Measurements from ENCODE around the gene COL20A1. TPM values are rescaled to one million over a fixed set of nuclear protein-coding genes. Genes with fewer than 3 reads are reported as not detected.
"Not testable (repeated sequence)": the region's sequence is repeated elsewhere in the genome, so short reads cannot be mapped to it uniquely, and the experiment has no call there.

COL20A1 gene
- total RNA-seq, 4 donors from 2014 or later, result 0.97 to 1.2 TPM; not detected in 2

GRCh38 chr20:63331741-63332400, 38.9 kb downstream of the COL20A1 start:
- intact Hi-C loops (cut with DNase I; ENCODE audit: low total_unique reads), result no loop called here
- no peaks in the 10 kb centered on the region for H3K36me3 ChIP-seq
- DNase-seq, result no peak
- peaks cover 0 to 3% of the 10 kb centered on the region in 2 donors for H3K9me3 ChIP-seq
- H3K4me3 ChIP-seq, result no peak overlapping the region
- H3K27me3 ChIP-seq, result no peaks in the 10 kb centered on the region
- TF ChIP-seq POLR2A (IDR thresholded peaks at IDR 0.05), result no peak
- TF ChIP-seq CTCF (IDR thresholded peaks at IDR 0.05), result no peak
- no peaks in the 10 kb centered on the region for H3K4me1 ChIP-seq
- no peak overlapping the region for H3K27ac ChIP-seq

- no peaks in the 10 kb centered on the region for H3K27me3 ChIP-seq
Observed at GRCh38 chr20:63332488-63333240, 39.7 kb downstream of the COL20A1 start.

GRCh38 chr20:63333241-63333836, 40.4 kb downstream of the COL20A1 start:
- intact Hi-C loops (cut with DNase I; ENCODE audit: low total_unique reads), result no loop called here
- no peaks in the 10 kb centered on the region for H3K36me3 ChIP-seq
- H3K4me3 ChIP-seq, result no peak overlapping the region
- no peaks in the 10 kb centered on the region for H3K4me1 ChIP-seq
- no peak for DNase-seq
- H3K9me3 ChIP-seq, result peaks cover 0 to 3% of the 10 kb centered on the region in 2 donors
- H3K27ac ChIP-seq, result no peak overlapping the region
- H3K27me3 ChIP-seq, result no peaks in the 10 kb centered on the region
- no peak for TF ChIP-seq CTCF (IDR thresholded peaks at IDR 0.05)
- TF ChIP-seq POLR2A (IDR thresholded peaks at IDR 0.05), result no peak

More at GRCh38 chr20:63332488-63333240, 39.7 kb downstream of the COL20A1 start:
- Histone ChIP-seq H3K27ac (no peak overlapping the region), H3K4me3 (no peak overlapping the region), H3K36me3 (no peaks in the 10 kb centered on the region), H3K9me3 (peaks cover 0 to 3% of the 10 kb centered on the region in 2 donors), H3K4me1 (no peaks in the 10 kb centered on the region)
- TF ChIP-seq POLR2A (IDR thresholded peaks at IDR 0.05) (no peak), CTCF (IDR thresholded peaks at IDR 0.05) (no peak)
- intact Hi-C loops (cut with DNase I; ENCODE audit: low total_unique reads), result no loop called here
- no peak for DNase-seq

GRCh38 chr20:63334356-63334755, 41.4 kb downstream of the COL20A1 start:
- Histone ChIP-seq H3K4me1 (no peaks in the 10 kb centered on the region), H3K9me3 (peaks cover 0 to 3% of the 10 kb centered on the region in 2 donors), H3K4me3 (no peak overlapping the region), H3K27me3 (no peaks in the 10 kb centered on the region), H3K36me3 (no peaks in the 10 kb centered on the region), H3K27ac (no peak overlapping the region)
- DNase-seq, result no peak
- intact Hi-C loops (cut with DNase I; ENCODE audit: low total_unique reads), result no loop called here
- TF ChIP-seq CTCF (IDR thresholded peaks at IDR 0.05), result no peak
- no peak for TF ChIP-seq POLR2A (IDR thresholded peaks at IDR 0.05)

- H3K36me3 ChIP-seq; intact Hi-C loops (cut with DNase I; ENCODE audit: low total_unique reads); H3K4me1 ChIP-seq; H3K27me3 ChIP-seq; H3K4me3 ChIP-seq; DNase-seq; H3K27ac ChIP-seq; H3K9me3 ChIP-seq: not testable (repeated sequence)
Observed at GRCh38 chr20:63335060-63335459, 42.1 kb downstream of the COL20A1 start.

Data from uterus (tissue), 4 donors.